ENCODE measurements around the gene DOCK9.
"Not testable (repeated sequence)": the region's sequence is repeated elsewhere in the genome, so short reads cannot be mapped to it uniquely, and the experiment has no call there.

Gene DOCK9

GRCh38 chr13:98813993-98814392 lies 163.9 kb downstream of the DOCK9 start:
- no peak for TF ChIP-seq CTCF (conservative IDR thresholded peaks at IDR 0.05; ENCODE audit: low read depth, low read length)

GRCh38 chr13:98812186-98812790 lies 165.6 kb downstream of the DOCK9 start:
- not testable (repeated sequence) for H3K9ac ChIP-seq; H3K27ac ChIP-seq; H4K20me1 ChIP-seq (ENCODE audit: insufficient read depth); H3K4me3 ChIP-seq (IDR thresholded peaks at IDR 0.05; ENCODE audit: insufficient read depth, low read depth, low read length); H2AFZ ChIP-seq (ENCODE audit: low read depth); H3K4me1 ChIP-seq (ENCODE audit: low read depth, poor library complexity, severe bottlenecking); H3K79me2 ChIP-seq (ENCODE audit: insufficient read depth, low read depth); H3K4me2 ChIP-seq; H3K36me3 ChIP-seq (ENCODE audit: insufficient read depth); H3K27me3 ChIP-seq (ENCODE audit: insufficient read depth, low read depth)

More at GRCh38 chr13:98813993-98814392, 163.9 kb downstream of the DOCK9 start:
- no peaks in the 10 kb centered on the region for H4K20me1 ChIP-seq (ENCODE audit: insufficient read depth)
- no peaks in the 10 kb centered on the region for H3K79me2 ChIP-seq (ENCODE audit: insufficient read depth, low read depth)
- no peak overlapping the region for H3K4me2 ChIP-seq
- H3K4me3 ChIP-seq (IDR thresholded peaks at IDR 0.05; ENCODE audit: insufficient read depth, low read depth, low read length): no peak overlapping the region
- no peaks in the 10 kb centered on the region for H3K27me3 ChIP-seq (ENCODE audit: insufficient read depth, low read depth)
- H3K36me3 ChIP-seq (ENCODE audit: insufficient read depth): no peaks in the 10 kb centered on the region
- H3K27ac ChIP-seq: no peak overlapping the region
- H2AFZ ChIP-seq (ENCODE audit: low read depth): no peak overlapping the region
- no peaks in the 10 kb centered on the region for H3K4me1 ChIP-seq (ENCODE audit: low read depth, poor library complexity, severe bottlenecking)
- no peak overlapping the region for H3K9ac ChIP-seq

GRCh38 chr13:98810746-98811145 lies 167.1 kb downstream of the DOCK9 start:
- Histone ChIP-seq H3K79me2 (ENCODE audit: insufficient read depth, low read depth) (no peaks in the 10 kb centered on the region), H3K27ac (no peak overlapping the region)
- no peak for TF ChIP-seq CTCF (conservative IDR thresholded peaks at IDR 0.05; ENCODE audit: low read depth, low read length)

GRCh38 chr13:98809345-98809777 lies 168.5 kb downstream of the DOCK9 start:
- Histone ChIP-seq H3K4me1 (ENCODE audit: low read depth, poor library complexity, severe bottlenecking) (no peaks in the 10 kb centered on the region), H3K4me2 (no peak overlapping the region), H3K27ac (no peak overlapping the region), H4K20me1 (ENCODE audit: insufficient read depth) (no peaks in the 10 kb centered on the region), H3K9ac (no peak overlapping the region), H3K4me3 (IDR thresholded peaks at IDR 0.05; ENCODE audit: insufficient read depth, low read depth, low read length) (no peak overlapping the region), H3K79me2 (ENCODE audit: insufficient read depth, low read depth) (no peaks in the 10 kb centered on the region), H2AFZ (ENCODE audit: low read depth) (no peak overlapping the region), H3K27me3 (ENCODE audit: insufficient read depth, low read depth) (no peaks in the 10 kb centered on the region), H3K36me3 (ENCODE audit: insufficient read depth) (no peaks in the 10 kb centered on the region)
- no peak for TF ChIP-seq CTCF (conservative IDR thresholded peaks at IDR 0.05; ENCODE audit: low read depth, low read length)

More at GRCh38 chr13:98810746-98811145, 167.1 kb downstream of the DOCK9 start:
- Histone ChIP-seq H3K4me1 (ENCODE audit: low read depth, poor library complexity, severe bottlenecking) (no peaks in the 10 kb centered on the region), H3K4me3 (IDR thresholded peaks at IDR 0.05; ENCODE audit: insufficient read depth, low read depth, low read length) (no peak overlapping the region), H3K4me2 (no peak overlapping the region), H3K9ac (no peak overlapping the region), H4K20me1 (ENCODE audit: insufficient read depth) (no peaks in the 10 kb centered on the region), H3K36me3 (ENCODE audit: insufficient read depth) (no peaks in the 10 kb centered on the region), H3K27me3 (ENCODE audit: insufficient read depth, low read depth) (no peaks in the 10 kb centered on the region), H2AFZ (ENCODE audit: low read depth) (no peak overlapping the region)

GRCh38 chr13:98807774-98808173 lies 170.1 kb downstream of the DOCK9 start:
- Histone ChIP-seq H3K79me2 (ENCODE audit: insufficient read depth, low read depth) (no peaks in the 10 kb centered on the region), H3K27me3 (ENCODE audit: insufficient read depth, low read depth) (no peaks in the 10 kb centered on the region), H3K36me3 (ENCODE audit: insufficient read depth) (no peaks in the 10 kb centered on the region), H3K27ac (no peak overlapping the region), H3K9ac (no peak overlapping the region), H3K4me2 (no peak overlapping the region), H4K20me1 (ENCODE audit: insufficient read depth) (no peaks in the 10 kb centered on the region), H3K4me3 (IDR thresholded peaks at IDR 0.05; ENCODE audit: insufficient read depth, low read depth, low read length) (no peak overlapping the region), H3K4me1 (ENCODE audit: low read depth, poor library complexity, severe bottlenecking) (no peaks in the 10 kb centered on the region), H2AFZ (ENCODE audit: low read depth) (no peak overlapping the region)
- TF ChIP-seq CTCF (conservative IDR thresholded peaks at IDR 0.05; ENCODE audit: low read depth, low read length): no peak
